Stimulated activated CD8-positive, alpha-beta memory T cell treated with anti-CD3 and anti-CD28 coated beads, Interleukin-15, amount 100 ng/mL, for 48 hours (primary cell): Measurements from ENCODE around the gene EFCAB12.
A peak's percentile ranks its signal among the peaks of the same experiment; 100 is the strongest.
"Not testable (repeated sequence)": the region's sequence is repeated elsewhere in the genome, so short reads cannot be mapped to it uniquely, and the experiment has no call there.

Experiments
- DNase-seq, 2 donors: peaks; one replicate each; pipeline ENCODE4 v3.0.0-alpha.2; 2020; ENCODE audit warnings: low read depth in 2 of 2

The EFCAB12 gene

DNA sequence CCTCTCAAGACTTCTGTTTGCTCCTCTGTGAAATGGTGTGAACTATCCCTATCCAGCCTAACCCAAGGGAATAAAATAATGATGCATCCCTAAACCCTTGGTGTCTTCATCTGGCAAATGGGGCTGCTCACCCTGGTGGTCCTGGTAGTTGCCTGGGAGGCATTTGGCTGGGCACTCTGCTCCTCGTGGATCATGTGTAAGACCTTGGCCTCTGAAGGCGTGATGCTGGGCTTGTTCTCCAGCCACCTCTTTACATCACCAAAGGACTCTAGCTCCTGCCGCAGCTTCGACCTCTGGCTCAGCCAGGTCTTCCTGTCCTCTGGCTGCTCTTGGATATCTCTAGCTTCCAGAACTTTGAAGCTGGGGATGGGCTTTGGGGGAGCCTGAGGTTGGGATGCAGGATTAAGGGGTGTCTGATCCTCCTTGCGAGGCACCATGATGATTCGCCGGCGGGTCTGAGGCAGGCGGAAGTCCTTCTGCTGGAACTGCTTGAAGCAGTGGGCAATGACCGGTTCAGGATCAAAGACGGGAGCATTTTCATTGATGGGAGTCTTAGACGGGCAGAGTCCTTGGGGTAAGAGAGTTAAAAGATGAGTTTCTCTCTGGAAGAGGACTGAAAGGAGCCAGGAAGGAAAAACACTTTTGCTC is 7.1 kb downstream of the EFCAB12 start:
- no peak for DNase-seq

DNA sequence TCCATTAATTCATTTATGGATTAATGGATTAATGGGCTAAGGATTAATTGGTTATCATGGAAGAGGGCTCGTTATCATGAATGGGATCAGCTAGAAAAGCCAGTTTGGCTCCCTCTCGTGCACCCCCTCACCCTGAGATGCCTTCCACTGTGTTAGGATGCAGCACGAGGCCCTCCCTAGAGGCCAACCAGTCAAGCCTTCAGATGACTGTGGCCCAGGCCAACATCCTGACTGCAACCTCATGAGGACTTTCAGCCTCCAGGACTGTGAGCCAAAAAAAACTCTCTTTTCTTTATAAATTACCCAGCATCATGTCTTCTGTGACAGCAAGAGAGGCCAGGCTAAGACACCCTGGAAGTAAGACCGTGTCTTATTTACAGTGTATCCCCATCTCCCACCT is 9.0 kb downstream of the EFCAB12 start:
- DNase-seq, result no peak

DNA sequence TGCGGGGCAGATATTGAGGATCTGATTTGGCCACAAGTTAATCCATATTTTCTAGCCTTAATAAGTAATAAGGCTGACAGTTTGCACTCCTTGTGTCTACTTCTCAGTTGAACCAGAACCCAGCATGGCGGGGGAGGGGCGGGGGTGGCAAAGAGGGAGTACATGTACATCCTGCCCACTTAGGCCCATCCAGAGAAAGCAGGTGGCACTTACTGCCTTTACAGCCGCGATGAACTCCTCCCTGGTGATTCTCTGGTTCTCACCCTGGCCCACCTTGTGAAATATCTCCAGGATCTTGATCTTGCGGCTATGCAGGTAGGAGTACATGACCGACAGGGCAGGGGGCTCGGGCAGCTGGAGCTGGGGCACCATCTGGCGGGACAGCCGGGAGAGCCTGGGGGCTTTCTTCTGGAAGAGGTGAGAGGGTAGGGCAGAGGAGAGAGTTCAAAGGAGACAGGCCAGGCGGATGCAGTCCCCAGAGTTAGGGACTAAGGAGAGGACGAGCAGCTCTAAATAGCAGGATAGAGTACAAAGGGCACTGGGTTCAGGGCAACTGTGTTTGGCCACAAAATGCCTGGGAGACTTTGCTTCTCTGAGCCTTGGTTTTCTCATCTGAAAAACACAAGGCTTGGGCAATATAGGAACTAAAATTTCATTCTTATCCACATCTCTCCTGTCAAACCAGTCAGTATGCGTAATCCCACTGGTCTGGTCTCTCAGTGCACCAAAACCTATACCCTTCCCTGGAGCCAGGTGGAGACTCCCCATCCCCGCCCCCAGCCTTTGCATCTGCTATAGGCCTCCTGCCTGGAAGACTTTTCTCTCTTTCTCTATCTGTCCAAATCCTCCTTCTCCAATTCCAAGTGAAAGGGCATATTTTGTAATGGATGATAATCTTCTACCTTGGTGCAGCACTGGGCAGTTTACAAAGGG is 10.1 kb downstream of the EFCAB12 start:
- DNase-seq, result no peak

DNA sequence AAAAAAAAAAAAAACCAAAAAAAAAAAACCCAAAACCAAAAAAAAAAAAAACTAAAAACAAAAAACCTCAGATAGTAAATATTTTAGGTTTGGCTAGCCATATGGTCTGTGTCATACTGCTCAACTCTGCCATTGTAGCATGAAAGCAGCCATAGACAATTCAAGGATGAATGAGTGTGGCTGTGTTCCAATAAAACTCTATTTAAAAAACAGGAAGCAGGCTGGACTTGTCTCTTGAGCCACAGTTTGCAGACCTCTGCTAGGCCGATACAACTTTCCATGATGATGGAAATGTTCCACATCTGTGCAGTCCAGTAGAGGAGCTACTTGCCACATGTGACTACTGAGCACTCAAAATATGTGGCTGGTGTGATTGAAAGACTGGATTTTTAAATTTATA is 11.1 kb downstream of the EFCAB12 start:
- DNase-seq, result no peak

DNA sequence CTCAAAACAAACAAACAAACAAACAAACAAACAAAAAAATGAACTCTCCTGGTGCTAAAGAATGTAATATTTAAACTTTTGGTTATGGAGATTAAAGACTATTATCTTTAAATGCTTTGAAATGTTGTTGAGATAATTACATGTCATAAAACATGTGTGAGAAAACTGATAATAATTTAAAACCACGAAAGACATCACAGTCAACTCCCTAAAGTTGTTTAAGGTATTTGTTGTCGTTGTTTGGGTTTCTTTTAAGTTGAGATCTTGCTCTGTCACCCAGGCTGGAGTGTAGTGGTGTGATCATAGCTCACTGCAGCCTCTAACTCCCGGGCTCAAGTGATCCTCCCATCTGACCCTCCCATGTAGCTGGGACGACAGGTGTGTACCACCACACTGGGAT is 12.0 kb downstream of the EFCAB12 start:
- no peak for DNase-seq

DNA sequence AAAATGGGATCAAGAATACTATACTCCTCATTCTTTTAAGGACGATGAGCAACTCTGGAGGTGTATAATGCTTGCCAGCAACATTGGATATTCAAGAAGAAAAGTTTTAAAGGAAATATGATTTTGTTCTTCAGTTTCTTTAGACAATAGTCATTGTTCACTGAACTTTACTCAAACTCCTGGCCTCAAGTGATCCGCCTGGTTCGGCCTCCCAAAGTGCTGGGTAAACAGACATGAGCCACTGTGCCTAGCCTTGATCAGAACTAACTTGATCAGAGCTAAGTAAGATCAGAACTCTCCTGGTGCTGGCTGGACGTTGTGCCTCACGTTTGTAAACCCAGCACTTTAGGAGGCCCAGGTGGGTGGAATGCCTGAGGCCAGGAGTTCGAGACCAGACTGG is 12.6 kb downstream of the EFCAB12 start:
- no peak for DNase-seq

DNA sequence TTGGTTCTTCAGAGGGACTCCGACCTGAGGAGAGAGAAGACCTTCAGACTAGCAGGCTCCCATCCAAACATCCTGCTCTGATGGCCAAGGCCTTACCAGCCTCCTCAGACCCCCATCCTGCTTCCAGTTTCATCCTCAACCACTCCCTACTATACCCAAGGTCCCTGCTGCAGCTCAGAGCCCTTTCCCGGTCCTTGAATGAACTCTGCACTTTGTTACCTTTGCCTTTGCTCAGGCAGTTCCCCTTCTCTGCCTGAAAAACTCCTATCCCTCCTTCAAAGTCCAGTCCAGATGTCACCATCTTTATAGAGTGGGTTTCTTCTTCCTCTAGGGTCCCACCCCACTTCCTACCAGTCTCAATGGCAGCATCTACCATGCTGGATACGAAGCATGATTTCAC is 13.1 kb downstream of the EFCAB12 start:
- DNase-seq, result no peak

DNA sequence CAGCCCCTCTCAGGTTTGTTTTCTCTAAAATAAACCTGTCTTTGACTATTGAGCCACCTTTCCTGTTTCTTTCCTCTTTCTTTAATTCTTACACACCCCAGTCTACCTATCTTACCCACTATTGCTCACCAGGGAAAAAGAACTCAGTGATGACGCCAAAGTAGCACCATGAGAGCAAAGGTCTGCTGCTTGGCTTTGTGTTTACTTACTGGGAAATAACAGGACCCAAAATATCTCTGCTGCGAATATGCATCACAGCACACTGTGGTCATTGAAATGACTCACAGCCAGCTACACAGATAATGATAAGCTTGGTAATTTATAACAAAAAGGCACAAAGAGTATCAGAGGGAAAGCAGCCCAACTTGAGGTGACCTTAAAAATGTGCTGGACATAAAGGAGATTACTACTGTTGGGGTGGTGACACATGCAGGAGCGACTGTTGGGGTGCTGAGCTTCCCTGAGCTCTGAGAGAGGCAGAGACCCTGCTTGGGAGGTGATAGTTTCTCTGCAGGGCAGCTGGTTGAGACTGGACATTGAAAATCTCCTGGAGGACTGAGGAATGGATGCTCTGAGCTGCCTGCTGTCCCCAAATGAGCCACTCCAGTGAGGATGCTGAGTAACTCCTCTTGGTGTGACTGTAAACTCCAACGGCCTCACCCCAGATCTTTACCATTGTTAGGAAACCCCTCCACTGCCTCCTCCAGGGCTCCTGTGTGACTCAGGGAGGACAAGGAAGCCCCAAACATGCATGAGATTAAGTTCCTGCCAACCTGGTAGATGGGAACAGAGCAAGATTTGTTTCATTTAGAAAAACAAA is 14.5 kb downstream of the EFCAB12 start:
- no peak for DNase-seq

DNA sequence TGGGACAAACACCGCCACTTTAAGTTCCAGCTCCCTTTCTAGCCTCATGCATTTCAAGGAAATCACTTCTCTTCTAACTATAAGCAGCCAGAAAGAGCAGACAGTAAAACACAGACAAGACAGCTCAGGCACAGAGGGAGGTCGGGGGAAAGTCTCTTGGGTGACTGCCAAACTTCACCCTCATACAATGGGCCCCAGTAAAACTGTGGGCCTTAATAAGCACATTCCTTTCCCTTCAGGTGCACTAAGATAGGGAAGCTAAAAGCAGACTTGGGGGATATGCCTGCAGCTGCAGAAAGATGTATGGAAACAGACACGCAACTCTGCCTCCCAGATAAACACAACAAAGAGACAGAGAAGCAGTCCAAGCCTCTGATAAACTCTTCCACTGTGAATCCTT is 15.2 kb downstream of the EFCAB12 start:
- DNase-seq, result not testable (repeated sequence)

DNA sequence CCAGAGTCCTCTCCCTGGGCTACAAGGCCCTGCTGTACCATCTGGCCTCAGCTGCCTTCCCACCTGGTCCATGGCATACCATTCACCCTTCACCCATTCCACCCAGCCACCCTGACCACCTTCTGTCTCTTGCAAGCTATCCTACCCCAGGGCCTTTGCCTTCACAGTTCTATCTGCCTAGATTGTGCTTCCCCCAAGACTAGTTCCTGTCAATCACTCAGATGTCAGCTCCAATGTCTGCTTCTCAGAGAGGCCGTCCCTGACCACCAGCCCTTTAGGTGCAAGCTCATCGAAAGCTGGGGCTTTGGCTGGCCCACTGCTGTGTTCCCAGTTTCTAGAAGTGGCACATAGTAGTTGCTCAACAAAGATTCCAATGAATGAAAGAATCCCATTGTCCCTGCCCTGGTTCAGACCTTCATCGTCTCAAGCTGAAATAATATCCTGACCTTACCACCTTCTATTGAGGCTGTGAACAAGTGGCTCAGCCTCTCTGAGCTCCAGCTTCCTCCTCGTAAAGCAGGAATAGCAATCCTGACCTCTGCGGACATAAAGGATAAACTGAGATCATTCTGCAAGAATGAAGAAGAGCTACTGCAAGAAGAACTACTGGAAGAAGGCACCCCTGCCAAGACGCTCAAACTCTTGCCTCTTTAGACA is 15.8 kb downstream of the EFCAB12 start:
- DNase-seq, result no peak

DNA sequence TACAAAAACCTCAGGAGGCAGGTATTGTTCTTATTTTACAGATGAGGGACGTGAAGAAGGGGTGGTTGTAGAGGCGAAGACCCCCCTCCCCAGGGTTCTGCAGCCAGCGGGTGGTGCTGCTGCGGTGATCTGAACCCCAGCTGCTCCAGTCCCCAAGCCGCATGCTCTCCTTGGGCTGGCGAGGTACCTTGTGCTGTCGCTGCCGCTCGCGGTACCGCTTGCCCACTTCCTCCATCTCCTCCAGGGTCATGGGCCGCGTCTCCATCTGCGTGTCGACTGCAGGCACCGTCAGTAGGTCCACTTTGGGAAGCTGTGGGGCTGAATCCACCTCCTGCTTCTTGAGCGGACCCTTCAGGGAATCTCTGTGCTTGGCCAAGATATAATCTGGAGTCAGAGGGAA is 17.5 kb downstream of the EFCAB12 start:
- DNase-seq, result no peak

DNA sequence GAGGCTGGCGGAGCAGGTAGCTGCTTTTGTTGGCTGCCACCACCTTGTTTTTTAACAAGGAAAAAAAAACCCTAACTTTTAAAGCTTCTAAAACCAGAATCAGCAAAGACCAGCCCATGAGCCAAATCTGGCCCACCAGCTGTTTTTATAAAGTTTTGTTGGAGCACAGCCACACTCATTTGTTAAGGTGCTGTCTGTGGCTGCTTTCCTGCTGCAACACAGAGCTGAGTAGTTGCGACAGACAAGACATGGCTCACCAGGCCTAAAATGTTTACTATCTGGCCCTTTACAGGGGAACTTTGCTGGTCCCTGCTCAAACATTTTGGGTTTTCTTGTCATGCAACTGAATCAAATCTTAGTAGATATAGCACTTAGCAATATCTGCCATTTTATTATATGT is 18.9 kb downstream of the EFCAB12 start:
- no peak for DNase-seq

DNA sequence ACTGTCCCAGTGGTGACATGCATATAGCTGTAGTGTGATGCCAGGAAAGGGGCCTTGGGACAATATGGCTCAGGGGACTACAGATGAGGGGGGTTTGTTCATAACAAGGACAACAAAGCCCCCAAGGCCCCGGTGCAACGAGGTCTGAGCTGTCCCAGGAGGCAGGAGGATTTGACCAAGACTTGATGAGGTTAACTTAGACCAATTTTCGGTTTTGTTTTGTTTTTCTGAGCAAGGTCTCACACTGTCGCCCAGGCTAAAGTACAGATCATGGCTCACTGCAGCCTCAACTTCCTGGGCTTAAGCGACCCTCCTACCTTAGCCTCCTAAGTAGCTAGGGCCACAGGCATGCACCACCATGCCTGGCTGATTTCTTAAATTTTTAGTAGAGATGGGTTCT is 23.8 kb downstream of the EFCAB12 start:
- DNase-seq, result no peak

DNA sequence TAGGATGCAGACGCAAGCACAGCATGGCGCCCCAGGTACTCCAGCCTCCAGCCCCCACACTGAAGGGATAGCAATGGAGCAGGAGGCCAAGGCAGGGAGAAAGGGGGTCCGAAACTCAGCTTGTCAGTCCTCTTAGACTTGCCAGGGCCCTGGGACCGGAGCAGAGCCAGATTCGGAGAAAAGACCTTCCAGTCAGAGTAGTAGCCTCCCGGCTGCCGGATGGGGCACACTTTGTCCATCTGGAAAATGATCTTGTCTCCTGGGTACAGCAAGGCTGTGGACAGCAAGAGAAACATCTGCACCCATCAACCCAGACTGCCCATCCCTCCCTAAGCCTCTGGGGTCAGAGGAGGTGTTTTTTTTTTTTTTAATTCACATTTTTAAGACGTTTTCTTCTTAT is 24.3 kb downstream of the EFCAB12 start:
- no peak for DNase-seq

DNA sequence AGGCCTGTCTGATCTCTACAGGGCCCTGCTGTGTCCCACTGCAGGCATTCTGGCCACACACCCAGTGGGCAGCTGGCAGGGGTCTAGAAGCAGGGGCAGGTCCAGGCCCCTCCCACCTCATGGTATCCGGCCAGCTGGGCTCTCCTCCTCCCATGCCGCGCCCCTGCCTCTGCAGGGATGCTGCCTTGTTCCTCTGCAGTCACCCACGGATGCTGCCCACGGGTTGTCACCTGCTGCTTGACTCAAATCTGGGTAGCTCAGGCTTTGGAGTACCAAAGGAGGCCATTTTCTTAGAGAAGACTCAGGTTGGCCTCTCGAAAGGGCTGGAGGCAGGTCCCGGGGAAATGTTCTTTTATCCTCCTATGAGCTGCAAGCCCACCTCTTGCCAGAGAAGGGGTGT is 25.0 kb downstream of the EFCAB12 start:
- DNase-seq, result no peak

DNA sequence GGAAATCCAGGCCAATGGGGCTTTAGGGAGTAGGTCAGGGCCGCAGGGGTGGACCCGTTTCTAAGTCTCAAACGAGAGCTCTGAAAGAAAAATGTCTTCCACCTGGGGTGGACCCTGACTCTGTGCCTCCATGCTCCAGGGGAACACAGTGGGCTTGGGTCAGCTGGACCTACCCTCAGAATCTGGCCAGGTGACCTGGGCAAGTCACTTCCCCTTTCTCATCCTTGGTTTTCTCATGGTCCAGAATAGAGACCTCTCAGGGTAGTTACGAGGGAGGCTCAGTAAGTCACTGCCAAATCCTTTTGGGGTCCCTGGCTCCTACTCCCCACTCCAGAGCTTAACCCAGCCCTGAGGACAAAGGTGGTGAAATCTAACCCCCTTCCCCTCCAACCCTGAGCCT is 25.8 kb downstream of the EFCAB12 start:
- DNase-seq, result no peak

DNA sequence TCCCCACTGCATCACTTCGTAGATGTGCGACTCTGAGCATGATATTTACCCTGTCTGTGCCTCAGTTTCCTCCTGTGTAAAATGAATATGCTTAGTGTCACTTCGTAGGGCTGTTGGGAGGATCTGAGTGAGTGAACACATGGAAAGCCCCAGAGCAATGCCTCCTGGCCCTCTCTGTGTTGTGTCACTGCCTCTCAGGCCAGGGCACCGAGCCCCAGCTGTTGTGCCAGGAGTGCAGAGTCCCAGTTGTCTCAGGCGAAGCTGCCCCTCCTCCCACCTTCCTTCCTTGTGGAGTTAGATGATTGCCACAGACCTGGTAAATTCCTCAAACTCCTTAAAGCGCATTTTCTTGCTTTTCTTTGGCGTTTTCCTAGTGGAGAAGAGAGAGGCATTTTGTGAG is 26.2 kb downstream of the EFCAB12 start:
- no peak for DNase-seq

DNA sequence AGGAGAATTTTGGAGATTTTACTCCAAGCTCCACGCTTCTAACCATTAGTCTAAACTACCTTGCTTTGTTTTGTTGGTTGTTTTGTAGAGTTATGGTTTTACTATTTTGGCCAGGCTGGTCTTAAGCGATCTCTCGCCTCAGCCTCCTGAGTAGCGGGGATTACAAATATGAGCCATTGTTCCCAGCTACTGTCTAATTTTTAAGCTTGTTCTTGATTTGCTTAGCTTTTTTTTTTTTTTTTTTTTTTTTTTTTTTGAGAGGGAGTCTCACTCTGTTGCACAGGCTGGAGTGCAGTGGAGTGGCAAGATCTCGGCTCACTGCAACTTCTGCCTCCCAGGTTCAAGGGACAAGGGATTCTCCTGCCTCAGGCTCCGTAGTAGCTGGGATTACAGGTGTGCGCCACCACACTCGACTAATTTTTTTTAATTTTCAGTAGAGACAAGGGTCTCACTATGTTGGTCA is 28.5 kb downstream of the EFCAB12 start:
- no peak for DNase-seq

DNA sequence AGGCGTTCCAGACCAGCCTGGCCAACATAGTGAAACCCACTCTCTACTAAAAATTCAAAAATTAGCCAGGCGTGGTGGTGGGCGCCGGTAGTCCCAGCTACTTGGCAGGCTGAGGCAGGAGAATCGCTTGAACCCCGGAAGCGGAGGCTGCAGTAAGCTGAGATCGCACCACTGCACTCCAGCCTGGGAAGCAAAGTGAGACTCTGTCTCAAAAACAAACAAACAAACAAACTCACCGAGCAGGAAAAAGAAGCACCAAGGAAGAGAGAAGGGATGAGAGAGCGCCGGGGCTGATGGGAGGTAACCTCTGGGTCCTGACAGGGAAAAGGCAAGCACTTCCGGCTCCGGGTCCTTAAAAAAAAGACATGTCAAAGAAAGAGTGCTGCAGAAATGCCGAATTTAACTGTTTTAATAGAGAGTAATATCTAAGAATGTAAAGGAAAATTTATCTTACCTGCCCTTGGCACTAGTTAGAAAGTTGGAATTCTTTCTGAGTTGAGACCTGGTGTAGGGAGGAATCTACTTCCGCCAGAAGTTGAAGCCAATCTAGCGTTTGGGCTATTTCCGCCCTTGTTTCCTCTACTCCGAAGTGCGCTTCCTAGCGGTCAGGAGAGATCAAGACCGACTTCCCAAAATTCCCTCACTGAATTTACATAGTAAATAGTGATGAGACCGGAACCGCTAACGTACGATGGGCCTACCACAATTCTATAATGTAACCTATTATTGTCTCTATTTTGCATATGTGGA is 29.1 kb downstream of the EFCAB12 start:
- DNase-seq, result peak; percentile 48 to 56

DNA sequence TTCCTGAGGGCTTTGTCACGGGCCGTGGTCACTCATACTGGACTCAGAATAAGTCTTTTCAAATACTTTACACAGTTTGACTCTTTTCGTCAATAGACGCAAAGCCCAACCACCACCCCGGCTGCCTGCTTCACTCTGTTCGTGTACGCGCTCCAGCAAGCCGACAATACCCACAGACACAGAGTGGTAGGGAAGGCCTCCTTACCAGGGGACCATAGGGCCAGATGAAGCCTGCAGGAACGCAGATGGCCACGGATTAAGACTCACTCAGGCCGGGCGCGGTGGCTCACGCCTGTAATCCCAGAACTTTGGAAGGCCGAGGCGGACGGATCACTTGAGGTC is 29.7 kb downstream of the EFCAB12 start:
- DNase-seq, result no peak
